Measurements from ENCODE around the gene SPRYD4.
"Not testable (repeated sequence)": the region's sequence is repeated elsewhere in the genome, so short reads cannot be mapped to it uniquely, and the experiment has no call there.

Gene SPRYD4

GRCh38 chr12:56437430-56438176 lies 30.8 kb upstream of the SPRYD4 start:
- DNase-seq (ENCODE audit: low read depth), result no peak
- H3K4me3 ChIP-seq (ENCODE audit: low read depth, low read length), result no peak overlapping the region

DNA sequence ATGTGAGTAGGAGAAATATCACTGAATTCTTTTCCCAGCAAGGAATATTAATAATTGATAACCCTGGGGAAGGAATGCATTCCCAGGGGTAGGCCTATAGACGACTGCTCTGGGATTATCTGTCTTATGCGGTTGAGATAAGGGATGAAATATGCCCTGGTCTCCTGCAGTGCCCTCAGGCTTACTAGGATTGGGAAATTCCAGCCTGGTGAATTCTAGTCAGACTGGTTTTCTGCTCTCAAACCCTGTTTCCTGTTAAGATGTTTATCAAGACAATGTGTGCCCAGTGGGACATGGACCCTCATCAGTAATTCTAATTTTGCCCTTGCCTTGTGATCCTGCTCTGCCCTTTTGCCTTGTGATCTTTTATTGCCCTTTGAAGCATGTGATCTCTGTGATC lies 25.2 kb upstream of the SPRYD4 start:
- DNase-seq (ENCODE audit: low read depth); H3K4me3 ChIP-seq (ENCODE audit: low read depth, low read length): not testable (repeated sequence)

More at GRCh38 chr12:56437430-56438176, 30.8 kb upstream of the SPRYD4 start:
- TF ChIP-seq CTCF (conservative IDR thresholded peaks at IDR 0.05; ENCODE audit: low read depth, low read length), result no peak

GRCh38 chr12:56448860-56449621 lies 19.3 kb upstream of the SPRYD4 start, which contains the start of gene TIMELESS:
TIMELESS (minus strand) TSS chr12:56449426; CDS start chr12:56434170, 15,256 bp downstream.
- DNase-seq (ENCODE audit: low read depth), result peak; percentile 90
- H3K4me3 ChIP-seq (ENCODE audit: low read depth, low read length), result peak within 1 kb of the TSS; percentile 88
- TF ChIP-seq CTCF (conservative IDR thresholded peaks at IDR 0.05; ENCODE audit: low read depth, low read length), result peak; percentile 23

DNA sequence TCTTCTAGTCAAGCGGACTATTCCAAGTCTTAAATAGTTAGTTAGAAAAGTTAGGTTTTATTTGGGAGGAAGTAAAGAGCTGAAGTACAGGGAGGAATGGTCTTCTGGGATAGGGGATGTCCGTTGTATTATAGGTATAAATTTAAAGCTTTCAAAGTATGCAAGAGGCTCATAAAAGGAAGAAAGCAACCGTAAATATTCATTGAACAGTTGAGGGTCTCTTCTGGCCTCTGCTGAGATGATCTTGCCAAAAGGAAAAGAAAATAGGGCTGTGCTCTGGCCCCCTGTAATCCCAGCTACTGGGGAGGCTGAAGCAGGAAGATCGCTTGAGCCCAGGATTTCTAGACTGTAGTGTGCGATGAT lies 18.8 kb upstream of the SPRYD4 start:
- DNase-seq (ENCODE audit: low read depth), result no peak
- H3K4me3 ChIP-seq (ENCODE audit: low read depth, low read length), result peak overlapping the region; percentile 88
- no peak for TF ChIP-seq CTCF (conservative IDR thresholded peaks at IDR 0.05; ENCODE audit: low read depth, low read length)

DNA sequence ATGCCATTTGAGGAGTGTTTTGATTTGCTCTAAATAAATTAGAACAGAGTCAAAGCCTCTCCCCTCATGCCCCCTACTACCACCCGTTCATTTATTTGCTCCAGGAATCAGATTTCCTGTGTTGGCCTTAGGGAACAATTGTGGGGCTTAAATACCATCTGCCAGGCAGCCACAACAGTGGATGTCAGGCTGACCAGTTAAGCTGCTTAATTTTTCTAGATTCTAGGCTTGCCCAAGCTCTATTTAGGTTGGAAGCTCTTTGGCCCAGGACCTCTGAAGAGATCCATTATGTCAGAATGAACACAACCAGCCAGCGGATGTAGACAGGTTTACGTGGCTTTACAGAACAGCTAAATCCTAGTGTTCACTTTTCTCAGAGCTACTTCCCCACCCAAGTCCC lies 18.1 kb upstream of the SPRYD4 start:
- no peak overlapping the region for H3K4me3 ChIP-seq (ENCODE audit: low read depth, low read length)
- no peak for DNase-seq (ENCODE audit: low read depth)
- no peak for TF ChIP-seq CTCF (conservative IDR thresholded peaks at IDR 0.05; ENCODE audit: low read depth, low read length)

GRCh38 chr12:56451147-56451546 lies 17.2 kb upstream of the SPRYD4 start:
- H3K4me3 ChIP-seq (ENCODE audit: low read depth, low read length), result no peak overlapping the region
- TF ChIP-seq CTCF (conservative IDR thresholded peaks at IDR 0.05; ENCODE audit: low read depth, low read length), result no peak
- DNase-seq (ENCODE audit: low read depth), result no peak

DNA sequence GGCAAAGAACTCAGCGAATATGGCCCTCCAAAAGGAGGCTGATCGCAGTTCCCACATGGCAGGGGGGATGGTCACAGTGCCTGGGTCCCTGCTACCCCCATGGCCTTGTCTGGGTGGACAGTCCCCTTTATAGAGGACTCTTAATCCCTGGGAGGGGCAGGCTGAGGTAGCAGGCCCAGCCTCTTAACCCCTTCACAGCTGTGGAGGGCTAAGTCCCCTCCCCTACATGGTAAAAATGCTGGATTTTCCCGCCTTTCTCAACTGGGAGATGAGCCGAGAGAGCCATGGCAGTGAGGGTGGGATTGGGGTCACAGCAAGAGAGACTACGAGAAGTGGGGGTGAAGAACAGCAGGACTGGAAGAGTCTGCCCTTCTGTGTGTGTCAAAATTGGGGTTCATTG lies 13.8 kb upstream of the SPRYD4 start, which contains the start of gene MIP:
MIP (minus strand) TSS at position 101 of the 400 bp plus-strand sequence; CDS start at position 57, 44 bp downstream.
- H3K4me3 ChIP-seq (ENCODE audit: low read depth, low read length), result no peak within 1 kb of the TSS
- no peak for DNase-seq (ENCODE audit: low read depth)
- TF ChIP-seq CTCF (conservative IDR thresholded peaks at IDR 0.05; ENCODE audit: low read depth, low read length), result no peak

Measured in choroid plexus epithelial cell (primary cell).